GM18499 (cell line): Measurements from ENCODE around the gene KMO.

Experiments
- ATAC-seq: cut with Tn5 transposase; IDR thresholded peaks from one replicate; pipeline ENCODE4 v1.9.1; 2021; ENCODE audit warnings: moderate number of reproducible peaks; ENCODE audit not compliant: insufficient read depth, unreplicated experiment

The KMO gene

GRCh38 chr1:241642593-241642944 lies 110.4 kb downstream of the KMO start:
- ATAC-seq, result no peak

GRCh38 chr1:241644259-241644658 lies 112.1 kb downstream of the KMO start:
- ATAC-seq, result no peak

- no peak for ATAC-seq
Measured at GRCh38 chr1:241645199-241645598, 113.0 kb downstream of the KMO start.
